ENCODE results near the gene CPOX. TPM values are rescaled to one million over a fixed set of nuclear protein-coding genes. Genes with fewer than 3 reads are reported as not detected.

Gene CPOX
- total RNA-seq, 2 experiments from 2014 or later, result 48.6 to 54.7 TPM

- Mint-ChIP-seq H3K4me1 (peaks cover 27% of the 10 kb centered on the region), H3K27me3 (no peaks in the 10 kb centered on the region), H3K4me3 (no peak overlapping the region), H3K9me3 (no peaks in the 10 kb centered on the region), H3K36me3 (peaks cover 47% of the 10 kb centered on the region), H3K27ac (no peak overlapping the region)
- no peak for DNase-seq
Measured at GRCh38 chr3:98581474-98581873, 11.9 kb downstream of the CPOX start.

DNA sequence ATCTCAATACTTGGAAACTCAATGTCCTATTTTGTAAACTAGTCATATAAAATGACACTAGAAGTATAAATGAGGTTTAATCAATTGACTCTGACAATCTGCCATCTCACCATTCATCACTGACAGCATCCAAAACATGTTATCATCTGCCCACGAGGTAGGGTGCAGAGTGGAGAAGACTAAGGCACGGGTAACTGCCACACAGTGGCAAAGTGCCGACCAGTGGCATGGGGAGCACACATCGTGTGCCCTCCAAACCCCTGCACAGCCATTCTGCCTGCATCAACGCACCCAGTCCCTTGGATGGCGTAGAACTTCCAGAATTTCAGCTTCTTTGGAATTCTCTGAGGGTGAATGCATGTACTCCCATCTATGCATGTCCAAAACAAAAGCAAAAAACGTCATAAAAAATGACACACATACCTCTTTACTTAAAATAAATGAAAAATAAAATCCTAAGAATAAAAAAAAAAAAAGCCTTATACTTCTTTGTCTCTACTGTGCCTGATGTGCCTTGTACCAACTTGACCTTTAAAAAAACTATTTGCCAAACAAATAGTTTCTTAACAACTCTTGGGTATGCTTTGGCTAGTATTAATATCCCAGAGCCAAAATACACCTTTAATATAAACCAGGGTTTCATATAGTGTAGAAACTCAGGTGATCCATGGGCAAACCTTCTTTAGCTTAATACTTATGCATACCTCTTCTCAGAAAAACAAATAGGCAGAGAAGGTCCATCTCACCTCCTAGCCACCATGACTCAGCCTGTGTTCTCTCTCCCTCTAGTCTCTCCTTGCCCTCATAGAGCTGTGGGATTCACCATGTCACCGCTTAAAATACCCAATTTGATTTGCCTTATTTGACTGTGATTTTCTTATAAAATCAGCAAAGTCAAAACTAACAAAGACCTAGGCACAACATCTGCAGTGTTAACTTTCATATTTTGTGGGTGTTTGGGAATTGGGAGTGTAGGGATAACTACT, 12.7 kb downstream of the CPOX start:
- DNase-seq, result no peak
- Mint-ChIP-seq H3K4me1 (peaks cover 25% of the 10 kb centered on the region), H3K36me3 (peaks cover 47% of the 10 kb centered on the region), H3K27ac (no peak overlapping the region), H3K9me3 (no peaks in the 10 kb centered on the region), H3K27me3 (no peaks in the 10 kb centered on the region), H3K4me3 (no peak overlapping the region)

- Mint-ChIP-seq H3K27me3 (no peaks in the 10 kb centered on the region), H3K4me1 (peaks cover 34% of the 10 kb centered on the region), H3K27ac (peak overlapping the region; percentile 23), H3K36me3 (peaks cover 32% of the 10 kb centered on the region), H3K9me3 (no peaks in the 10 kb centered on the region), H3K4me3 (no peak overlapping the region)
- DNase-seq, result no peak
Measured at GRCh38 chr3:98577178-98577895, 16.1 kb downstream of the CPOX start.

DNA sequence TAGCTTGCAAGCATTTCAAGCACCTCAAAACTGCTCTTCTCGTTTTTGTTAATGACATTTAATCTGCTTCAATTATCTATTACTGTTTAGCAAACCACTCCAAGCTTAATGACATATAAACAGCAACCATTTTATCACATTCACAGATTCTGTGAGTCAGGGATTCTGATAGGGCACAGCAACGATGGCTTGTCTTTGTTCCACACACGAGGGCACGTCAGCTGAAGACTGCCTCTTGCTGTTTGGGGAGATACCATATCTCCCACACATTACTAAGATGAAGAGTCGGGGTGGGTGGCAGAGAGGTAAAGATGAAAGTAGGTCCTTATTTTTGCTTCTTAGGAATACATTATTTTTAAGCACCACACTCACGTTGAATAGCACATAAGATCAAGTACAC, 19.3 kb downstream of the CPOX start:
- H3K4me3 Mint-ChIP-seq, result no peak overlapping the region
- H3K27me3 Mint-ChIP-seq, result no peaks in the 10 kb centered on the region
- H3K4me1 Mint-ChIP-seq, result peaks cover 36% of the 10 kb centered on the region
- H3K9me3 Mint-ChIP-seq, result peaks cover 2% of the 10 kb centered on the region
- DNase-seq, result no peak
- peak overlapping the region; percentile 25 for H3K27ac Mint-ChIP-seq
- H3K36me3 Mint-ChIP-seq, result peaks cover 37% of the 10 kb centered on the region

GRCh38 chr3:98573181-98573728, 20.2 kb downstream of the CPOX start:
- no peak for DNase-seq
- H3K36me3 Mint-ChIP-seq, result peaks cover 38% of the 10 kb centered on the region
- H3K4me1 Mint-ChIP-seq, result peaks cover 38% of the 10 kb centered on the region
- H3K27ac Mint-ChIP-seq, result peak overlapping the region; percentile 77
- H3K4me3 Mint-ChIP-seq, result no peak overlapping the region
- no peaks in the 10 kb centered on the region for H3K27me3 Mint-ChIP-seq
- H3K9me3 Mint-ChIP-seq, result peaks cover 5% of the 10 kb centered on the region

DNA sequence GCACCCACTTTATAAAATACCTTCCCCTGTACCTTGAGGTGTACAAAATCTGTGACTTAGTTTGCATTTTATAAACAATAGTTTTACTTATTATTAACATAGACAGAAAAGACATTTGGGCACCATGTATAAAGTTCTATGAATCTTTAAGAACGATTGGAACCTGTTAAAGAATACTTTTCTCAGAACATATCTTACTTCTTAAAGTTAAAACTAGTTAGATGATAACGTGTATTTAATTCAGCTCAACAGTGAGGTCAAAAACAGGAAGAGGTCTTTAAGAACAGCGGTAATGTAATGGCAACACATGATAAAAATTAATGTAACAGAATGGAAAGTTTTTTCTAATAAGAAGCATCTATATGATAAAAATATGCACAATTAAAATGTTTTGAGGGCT, 25.0 kb downstream of the CPOX start:
- peak overlapping the region; percentile 67 for H3K27ac Mint-ChIP-seq
- H3K36me3 Mint-ChIP-seq, result peaks cover 23% of the 10 kb centered on the region
- no peak overlapping the region for H3K4me3 Mint-ChIP-seq
- peaks cover 11% of the 10 kb centered on the region for H3K9me3 Mint-ChIP-seq
- H3K27me3 Mint-ChIP-seq, result no peaks in the 10 kb centered on the region
- no peak for DNase-seq
- peaks cover 66% of the 10 kb centered on the region for H3K4me1 Mint-ChIP-seq

DNA sequence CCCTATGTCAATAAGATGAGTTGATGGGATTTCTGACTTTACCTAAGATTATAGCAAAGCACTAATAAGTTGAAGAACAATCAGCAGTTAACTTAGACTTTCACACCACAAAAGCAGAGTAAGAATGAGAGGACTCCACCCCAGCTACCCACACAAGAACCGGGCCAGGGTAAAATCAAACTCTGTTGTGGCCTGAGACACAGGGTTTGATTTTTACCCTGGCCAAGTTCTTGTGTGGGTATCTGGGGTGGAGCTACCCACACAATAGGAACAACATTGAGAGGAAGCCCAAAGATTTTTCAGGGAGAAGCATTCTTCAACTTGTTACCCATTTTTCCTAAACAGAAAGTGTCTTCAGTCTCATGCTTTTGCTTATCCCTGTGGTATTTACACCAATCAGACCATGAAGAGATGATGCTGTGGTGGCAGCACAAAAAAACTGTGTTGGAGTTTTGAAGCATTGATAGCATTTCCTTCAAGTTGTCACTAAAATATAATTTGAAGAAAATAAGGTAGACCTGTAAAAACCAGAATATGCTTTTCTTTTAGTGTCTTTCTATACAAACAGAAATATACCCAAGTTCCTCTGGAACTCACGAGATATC, 25.6 kb downstream of the CPOX start:
- Mint-ChIP-seq H3K4me1 (peaks cover 64% of the 10 kb centered on the region), H3K9me3 (peaks cover 11% of the 10 kb centered on the region), H3K36me3 (peaks cover 23% of the 10 kb centered on the region), H3K4me3 (no peak overlapping the region), H3K27me3 (no peaks in the 10 kb centered on the region), H3K27ac (peak overlapping the region; percentile 71)
- DNase-seq, result no peak

GRCh38 chr3:98565843-98566242, 27.6 kb downstream of the CPOX start:
- Mint-ChIP-seq H3K4me3 (no peak overlapping the region), H3K36me3 (peaks cover 23% of the 10 kb centered on the region), H3K4me1 (peaks cover 61% of the 10 kb centered on the region), H3K9me3 (peaks cover 11% of the 10 kb centered on the region), H3K27me3 (no peaks in the 10 kb centered on the region), H3K27ac (peak overlapping the region; percentile 79)
- no peak for DNase-seq

DNA sequence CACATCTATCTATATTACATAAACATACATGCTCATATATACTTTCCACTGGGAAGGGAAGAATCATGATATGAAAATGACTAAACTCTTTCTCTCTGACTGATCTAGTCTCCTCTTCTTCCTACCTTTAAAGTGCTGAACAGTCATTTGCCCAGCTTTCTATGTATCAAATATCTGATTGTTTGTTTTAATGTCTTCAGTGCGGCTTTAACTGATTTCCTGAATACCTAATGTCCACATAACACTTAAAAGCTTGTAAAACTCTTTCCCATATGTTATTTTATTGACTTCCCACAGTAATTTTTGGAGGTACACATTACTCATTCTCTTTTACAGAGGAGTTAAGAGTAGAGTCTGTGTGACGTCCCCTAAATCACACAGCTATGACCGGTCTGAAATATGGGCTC, 28.2 kb downstream of the CPOX start:
- no peak for DNase-seq
- H3K27me3 Mint-ChIP-seq, result no peaks in the 10 kb centered on the region
- peaks cover 11% of the 10 kb centered on the region for H3K9me3 Mint-ChIP-seq
- H3K4me3 Mint-ChIP-seq, result peak overlapping the region; percentile 18
- H3K4me1 Mint-ChIP-seq, result peaks cover 64% of the 10 kb centered on the region
- H3K27ac Mint-ChIP-seq, result peak overlapping the region; percentile 79
- peaks cover 25% of the 10 kb centered on the region for H3K36me3 Mint-ChIP-seq

GRCh38 chr3:98564282-98565005, 29.0 kb downstream of the CPOX start:
- H3K36me3 Mint-ChIP-seq, result peaks cover 26% of the 10 kb centered on the region
- H3K4me1 Mint-ChIP-seq, result peaks cover 65% of the 10 kb centered on the region
- DNase-seq, result peak; percentile 39
- H3K27ac Mint-ChIP-seq, result peak overlapping the region; percentile 98
- H3K4me3 Mint-ChIP-seq, result peak overlapping the region; percentile 74
- H3K27me3 Mint-ChIP-seq, result no peaks in the 10 kb centered on the region
- H3K9me3 Mint-ChIP-seq, result peaks cover 14% of the 10 kb centered on the region

DNA sequence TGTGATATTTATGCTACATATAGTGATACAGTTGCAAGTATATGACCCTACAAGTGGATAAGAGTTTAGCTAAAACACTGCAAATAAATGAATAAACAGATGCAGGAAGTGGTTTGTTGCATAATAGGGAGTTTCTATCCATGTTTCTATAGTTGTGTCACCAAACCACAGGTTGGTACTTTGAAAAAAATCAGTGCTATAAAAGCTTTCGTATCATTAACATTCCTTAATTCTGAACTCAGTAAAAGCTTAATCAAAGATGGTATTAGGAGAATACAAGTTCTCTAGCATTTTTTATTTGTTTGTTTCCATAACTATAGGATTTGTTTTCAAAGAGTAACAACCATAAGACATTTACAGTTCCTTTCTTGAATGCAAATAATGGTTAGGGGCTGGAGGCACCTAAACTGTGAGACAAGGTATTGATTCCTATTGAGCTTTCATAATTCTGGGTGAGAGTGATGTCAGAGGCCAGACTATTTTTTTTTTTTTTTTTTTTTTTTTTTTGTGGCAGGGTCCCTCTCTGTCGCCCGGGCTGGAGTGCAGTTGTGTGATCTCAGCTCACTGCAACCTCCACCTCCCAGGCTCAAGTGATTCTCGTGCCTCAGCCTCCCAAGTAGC, 29.6 kb downstream of the CPOX start:
- Mint-ChIP-seq H3K27me3 (no peaks in the 10 kb centered on the region), H3K4me1 (peaks cover 70% of the 10 kb centered on the region), H3K27ac (peak overlapping the region; percentile 98), H3K9me3 (peaks cover 11% of the 10 kb centered on the region), H3K36me3 (peaks cover 21% of the 10 kb centered on the region), H3K4me3 (peak overlapping the region; percentile 42)
- DNase-seq, result no peak

DNA sequence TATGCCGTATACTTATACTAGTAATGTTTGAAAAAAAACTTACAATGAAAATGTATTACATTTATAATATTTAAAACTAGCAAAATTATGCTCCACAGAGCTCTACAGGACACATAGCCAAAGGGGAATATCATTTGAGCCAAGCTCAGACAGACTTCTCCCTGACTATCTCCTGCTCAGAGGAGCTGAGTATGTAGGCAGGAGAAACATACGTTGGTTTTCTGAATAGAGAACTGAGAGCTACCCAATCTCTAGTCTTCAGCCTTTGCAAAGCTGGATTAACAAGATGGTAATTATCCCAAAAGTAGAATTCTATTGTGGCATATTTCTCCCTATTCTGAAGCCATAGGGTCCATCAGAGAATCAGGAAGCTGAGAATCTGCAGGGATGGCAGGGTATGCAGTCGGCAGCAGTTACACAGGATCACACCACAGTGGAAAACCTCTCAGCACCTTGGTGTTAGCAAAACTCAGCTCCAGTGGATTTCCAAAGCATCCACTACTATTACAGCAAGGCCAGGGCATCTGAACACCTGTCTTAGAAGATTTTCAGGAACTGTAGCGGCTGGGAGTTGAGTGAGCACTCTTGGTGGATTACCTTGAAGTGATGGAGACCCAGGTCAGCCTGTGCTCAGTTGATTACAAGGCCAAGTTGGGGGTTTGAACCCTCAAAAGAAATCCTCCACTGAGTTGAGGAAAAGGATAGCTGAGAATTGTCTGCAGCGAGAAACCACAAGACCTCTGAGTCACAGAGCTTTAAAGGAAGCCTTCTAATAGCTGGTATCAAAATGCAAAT, 31.5 kb downstream of the CPOX start:
- Mint-ChIP-seq H3K27me3 (no peaks in the 10 kb centered on the region), H3K27ac (peak overlapping the region; percentile 85), H3K9me3 (peaks cover 9% of the 10 kb centered on the region), H3K4me1 (peaks cover 76% of the 10 kb centered on the region), H3K4me3 (peak overlapping the region; percentile 14), H3K36me3 (peaks cover 15% of the 10 kb centered on the region)
- no peak for DNase-seq

GRCh38 chr3:98560911-98561310, 32.5 kb downstream of the CPOX start:
- Mint-ChIP-seq H3K27me3 (no peaks in the 10 kb centered on the region), H3K9me3 (peaks cover 6% of the 10 kb centered on the region), H3K27ac (peak overlapping the region; percentile 38), H3K4me3 (no peak overlapping the region), H3K36me3 (peaks cover 12% of the 10 kb centered on the region), H3K4me1 (peaks cover 74% of the 10 kb centered on the region)
- no peak for DNase-seq
